Lower leg skin (tissue), 4 donors: ENCODE results near the gene AIMP1. TPM values are rescaled to one million over a fixed set of nuclear protein-coding genes. Genes with fewer than 3 reads are reported as not detected.

Experiments used
- DNase-seq, 2 donors: peaks; one replicate each; pipeline ENCODE4 v3.0.0-alpha.2; 2019; ENCODE audit warnings: low spot score in 2 of 2
- H3K4me3 ChIP-seq: fragments of 200-600 bp; sonication (generic); 2 replicates; pipeline ENCODE4 v1.5.1; 2017; ENCODE audit warnings: mild to moderate bottlenecking, low read depth; ENCODE audit not compliant: poor library complexity, severe bottlenecking
- POLR2A ChIP-seq, 2 donors: fragments of 450-650 bp; IDR thresholded peaks; one replicate each; pipeline ENCODE4 v1.6.1; 2016 to 2017; ENCODE audit warnings: antibody characterized with exemption in 2 of 2, mild to moderate bottlenecking in 1 of 2, moderate library complexity in 1 of 2
- WGBS, 2 donors: methylation state at CpG; one replicate each; pipeline ENCODE4 v1.1.5; 2018; 5-methylcytosine and 5-hydroxymethylcytosine counted together
- intact Hi-C: fragments of 100-400 bp; cut with DNase I; formaldehyde crosslinking; loops from one replicate; pipeline ENCODE4 v1.15.0; 2023; ENCODE audit warnings: low total_unique reads
- total RNA-seq, 4 donors: library from RNA; depleted of rRNA; stranded (reverse); fragments of >200 nt; gene quantifications; one replicate each; pipeline ENCODE4 v1.1.0, GENCODE V29; 2016
- TF ChIP-seq, protein P1 (sequence below), 3 donors: fragments of 450-650 bp; IDR thresholded peaks; one replicate each; pipeline ENCODE4 v1.5.1; 2016; ENCODE audit warnings: antibody characterized with exemption in 3 of 3, mild to moderate bottlenecking in 3 of 3, moderate library complexity in 2 of 3

AIMP1 gene
- total RNA-seq, 4 donors from 2014 or later: 14.9 to 25.0 (median 18.6) TPM

DNA sequence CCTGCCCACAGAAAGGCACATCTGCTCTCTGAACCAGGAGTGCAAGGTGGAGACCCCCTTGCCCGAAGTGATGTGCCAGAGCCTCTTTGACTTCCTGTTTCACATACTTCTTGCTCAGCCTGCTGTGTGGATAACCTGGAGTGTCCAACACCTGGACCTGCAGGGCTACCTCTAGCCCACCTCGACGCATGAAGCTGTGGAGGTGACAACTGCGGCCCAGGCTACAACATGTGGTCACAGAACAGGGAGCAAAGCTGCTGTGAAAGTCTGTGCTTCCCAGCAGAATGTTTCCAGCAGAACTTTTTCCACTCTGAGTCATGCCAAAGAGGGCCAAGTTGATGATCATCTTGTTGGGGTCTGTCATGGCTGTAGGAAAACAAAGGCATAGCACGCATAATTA, 50.7 kb downstream of the AIMP1 start:
- no peak overlapping the region for H3K4me3 ChIP-seq
- no peak for DNase-seq
- TF ChIP-seq, protein P1, sequence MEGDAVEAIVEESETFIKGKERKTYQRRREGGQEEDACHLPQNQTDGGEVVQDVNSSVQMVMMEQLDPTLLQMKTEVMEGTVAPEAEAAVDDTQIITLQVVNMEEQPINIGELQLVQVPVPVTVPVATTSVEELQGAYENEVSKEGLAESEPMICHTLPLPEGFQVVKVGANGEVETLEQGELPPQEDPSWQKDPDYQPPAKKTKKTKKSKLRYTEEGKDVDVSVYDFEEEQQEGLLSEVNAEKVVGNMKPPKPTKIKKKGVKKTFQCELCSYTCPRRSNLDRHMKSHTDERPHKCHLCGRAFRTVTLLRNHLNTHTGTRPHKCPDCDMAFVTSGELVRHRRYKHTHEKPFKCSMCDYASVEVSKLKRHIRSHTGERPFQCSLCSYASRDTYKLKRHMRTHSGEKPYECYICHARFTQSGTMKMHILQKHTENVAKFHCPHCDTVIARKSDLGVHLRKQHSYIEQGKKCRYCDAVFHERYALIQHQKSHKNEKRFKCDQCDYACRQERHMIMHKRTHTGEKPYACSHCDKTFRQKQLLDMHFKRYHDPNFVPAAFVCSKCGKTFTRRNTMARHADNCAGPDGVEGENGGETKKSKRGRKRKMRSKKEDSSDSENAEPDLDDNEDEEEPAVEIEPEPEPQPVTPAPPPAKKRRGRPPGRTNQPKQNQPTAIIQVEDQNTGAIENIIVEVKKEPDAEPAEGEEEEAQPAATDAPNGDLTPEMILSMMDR (IDR thresholded peaks at IDR 0.05): no peak
- no peak for TF ChIP-seq POLR2A (IDR thresholded peaks at IDR 0.05)
- 87 to 99% methylated on average over 5 of the region's 5 CpGs for WGBS, 2 donors
- intact Hi-C loops: no loop called here

DNA sequence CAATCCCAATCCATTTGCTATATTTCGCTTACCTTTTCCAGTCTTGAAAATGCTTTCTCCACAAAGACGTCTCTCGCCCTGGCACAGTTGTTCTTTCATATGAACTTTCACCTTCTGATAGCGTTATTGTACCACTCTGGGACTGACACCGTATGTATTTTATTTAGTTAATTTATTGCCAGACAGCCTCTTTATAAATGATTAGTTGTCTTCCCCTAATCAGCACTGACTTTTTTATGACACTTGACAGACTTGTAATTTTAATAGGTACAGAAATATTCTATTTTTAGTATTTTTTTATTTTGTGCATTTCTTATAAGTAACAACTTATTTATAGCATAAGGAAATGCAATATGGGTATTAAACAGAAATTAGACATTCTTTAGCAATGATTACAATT, 52.3 kb downstream of the AIMP1 start, which contains the start of gene GIMD1:
TSS of gene GIMD1 (minus strand) at position 101 of the 400 bp plus-strand sequence. CDS start 1,343 bp downstream, outside the sequence.
- no peak within 1 kb of the TSS for H3K4me3 ChIP-seq
- no peak for TF ChIP-seq POLR2A (IDR thresholded peaks at IDR 0.05)
- TF ChIP-seq, protein P1 (IDR thresholded peaks at IDR 0.05): no peak
- intact Hi-C loops: no loop called here
- DNase-seq: no peak
- 86 to 88% methylated on average over 5 of the region's 5 CpGs for WGBS, 2 donors

DNA sequence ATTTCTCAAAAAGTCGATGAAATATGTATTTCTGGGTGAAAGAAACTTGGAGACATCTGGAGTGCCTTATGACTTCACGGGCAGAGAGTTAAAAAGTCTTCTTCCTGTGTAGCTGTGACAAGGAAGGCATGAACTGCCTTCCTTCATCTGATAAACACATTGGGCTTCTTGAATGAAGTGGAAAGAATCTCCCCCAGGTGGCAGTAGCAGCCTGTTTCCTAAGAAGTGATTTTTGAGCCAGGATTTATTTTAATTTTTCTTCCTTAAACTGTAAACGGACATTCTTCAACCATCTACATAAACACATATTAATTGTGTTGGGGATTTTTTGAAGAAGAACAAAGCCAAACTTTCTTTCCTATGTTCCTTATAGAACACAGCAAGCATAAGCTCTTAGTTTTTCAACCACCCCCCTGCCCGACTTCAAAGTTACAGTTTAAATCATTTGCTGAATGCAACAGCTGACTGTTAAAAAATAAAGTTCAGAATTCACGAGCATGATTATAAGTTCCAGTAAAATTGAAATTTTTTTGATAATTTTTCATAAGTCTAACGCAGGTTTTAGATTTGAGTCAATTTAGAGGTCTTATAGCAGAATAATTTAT, 53.2 kb downstream of the AIMP1 start:
- 19 to 21% methylated on average over 6 of the region's 6 CpGs for WGBS, 2 donors
- intact Hi-C loops: no loop called here
- no peak for TF ChIP-seq POLR2A (IDR thresholded peaks at IDR 0.05)
- TF ChIP-seq, protein P1 (IDR thresholded peaks at IDR 0.05): no peak
- DNase-seq: no peak
- no peak overlapping the region for H3K4me3 ChIP-seq

DNA sequence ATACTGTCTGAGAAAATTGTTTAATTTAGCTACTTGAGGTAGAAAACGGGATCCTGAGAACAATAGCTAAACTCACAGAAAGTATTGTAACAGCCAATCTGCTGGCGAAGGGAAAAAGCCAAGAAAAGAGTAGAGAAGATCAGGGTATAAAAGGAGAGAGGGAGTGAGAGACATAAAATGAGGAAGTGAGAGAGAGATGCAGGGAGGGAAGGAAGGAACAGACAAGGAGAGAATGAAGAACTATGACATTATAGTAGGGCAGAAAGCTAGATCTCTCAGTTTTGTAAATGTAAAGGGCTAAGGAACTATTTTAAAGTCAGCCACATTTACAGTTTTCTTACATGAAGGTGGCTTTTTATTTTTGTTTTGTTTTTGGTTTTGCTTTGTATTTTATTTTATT, 53.9 kb downstream of the AIMP1 start:
- intact Hi-C loops: no loop called here
- TF ChIP-seq, protein P1 (IDR thresholded peaks at IDR 0.05): no peak
- no peak for TF ChIP-seq POLR2A (IDR thresholded peaks at IDR 0.05)
- H3K4me3 ChIP-seq: no peak overlapping the region
- DNase-seq: no peak
- 66 to 83% methylated on average over 2 of the region's 2 CpGs for WGBS, 2 donors

DNA sequence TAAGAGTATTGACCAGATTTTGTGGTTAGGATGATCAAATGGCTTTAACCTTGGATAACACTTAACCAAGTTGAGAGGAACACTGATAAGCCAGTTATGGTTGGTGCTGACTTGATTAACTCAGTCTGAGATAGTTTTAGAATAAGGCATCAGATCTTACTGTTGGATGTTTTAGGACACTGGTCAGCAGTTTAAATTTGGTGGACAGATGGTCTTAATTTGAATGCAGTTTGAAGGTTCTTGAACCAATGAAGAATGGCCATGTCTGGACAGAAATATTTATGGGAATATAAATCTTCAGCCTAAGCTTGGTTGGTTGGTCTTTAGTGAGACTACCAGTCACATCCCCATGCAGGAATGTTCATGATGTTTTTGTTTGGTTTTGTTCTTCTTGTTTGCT, 54.8 kb downstream of the AIMP1 start:
- DNase-seq: no peak
- TF ChIP-seq POLR2A (IDR thresholded peaks at IDR 0.05): no peak
- TF ChIP-seq, protein P1 (IDR thresholded peaks at IDR 0.05): no peak
- no peak overlapping the region for H3K4me3 ChIP-seq
- intact Hi-C loops: no loop called here

DNA sequence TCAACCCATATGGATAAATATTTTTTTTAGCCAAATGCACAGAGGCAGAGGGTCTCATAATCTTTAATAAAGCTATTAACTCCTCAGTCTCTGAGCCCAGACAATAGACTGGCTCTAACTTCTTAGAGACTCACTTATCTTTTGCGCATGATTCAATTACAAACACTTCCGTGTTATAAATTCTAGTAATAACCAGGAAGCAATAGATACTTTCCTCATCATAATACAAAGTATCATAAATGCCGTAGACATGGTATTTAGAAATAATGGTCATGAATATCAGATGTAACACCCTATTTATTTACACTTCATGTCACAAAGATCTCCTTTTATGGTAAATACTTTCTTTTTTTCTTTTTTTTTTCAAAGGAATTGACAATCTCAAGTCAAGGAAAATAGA, 56.7 kb downstream of the AIMP1 start:
- intact Hi-C loops: no loop called here
- 80 to 84% methylated on average over 3 of the region's 3 CpGs for WGBS, 2 donors
- no peak for DNase-seq
- no peak overlapping the region for H3K4me3 ChIP-seq
- no peak for TF ChIP-seq POLR2A (IDR thresholded peaks at IDR 0.05)
- TF ChIP-seq, protein P1 (IDR thresholded peaks at IDR 0.05): no peak
